Renal pelvis (tissue), 4 donors: Measurements from ENCODE around the gene CRMP1. TPM values are rescaled to one million over a fixed set of nuclear protein-coding genes. Genes with fewer than 3 reads are reported as not detected.

ENCODE experiments used
- DNase-seq: peaks from one replicate; pipeline ENCODE4 v3.0.0-alpha.2; 2013
- polyA plus RNA-seq, 3 donors: library from polyadenylated mRNA; unstranded; fragments of 120-200 nt; gene quantifications; one replicate each; pipeline ENCODE4 v1.2.1, GENCODE V29; 2013; ENCODE audit not compliant: insufficient read length in 3 of 3

Gene CRMP1
- polyA plus RNA-seq, 3 donors, result 49.1 to 66.6 (median 62.6) TPM

DNA sequence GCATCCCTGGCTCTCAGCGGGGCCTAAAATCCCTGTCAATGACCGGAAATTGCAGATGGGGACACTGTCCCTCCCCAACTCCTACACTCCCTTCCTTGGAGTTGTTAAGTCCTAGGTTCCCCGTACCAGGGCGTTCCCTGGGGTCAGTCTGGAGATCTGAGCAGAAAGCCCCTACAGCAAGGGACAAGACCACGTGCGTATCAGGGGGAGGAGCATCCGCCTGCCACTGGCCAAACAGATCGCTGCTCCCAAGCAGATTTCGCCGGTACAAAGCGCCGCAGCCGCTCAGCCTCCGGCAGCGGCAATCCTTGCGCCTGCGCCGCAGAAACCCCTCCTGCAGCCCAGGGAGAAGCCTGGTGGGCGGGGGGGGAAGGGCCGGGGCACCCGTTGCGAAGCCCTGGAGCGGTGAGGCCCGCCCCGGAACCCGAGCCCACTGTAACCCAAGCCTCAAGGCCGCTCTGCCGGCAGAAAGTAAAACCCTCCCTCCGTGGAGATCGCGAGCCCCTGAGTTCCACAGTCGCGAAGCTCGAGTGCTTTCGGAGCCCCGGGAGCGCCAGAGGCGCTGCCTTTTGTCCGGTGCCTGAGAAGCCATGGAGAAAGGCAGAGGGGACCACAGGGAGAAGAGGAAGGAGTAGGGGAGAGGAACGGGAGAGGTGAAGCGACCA lies 2.7 kb downstream of the CRMP1 start:
- peak; percentile 68 for DNase-seq

DNA sequence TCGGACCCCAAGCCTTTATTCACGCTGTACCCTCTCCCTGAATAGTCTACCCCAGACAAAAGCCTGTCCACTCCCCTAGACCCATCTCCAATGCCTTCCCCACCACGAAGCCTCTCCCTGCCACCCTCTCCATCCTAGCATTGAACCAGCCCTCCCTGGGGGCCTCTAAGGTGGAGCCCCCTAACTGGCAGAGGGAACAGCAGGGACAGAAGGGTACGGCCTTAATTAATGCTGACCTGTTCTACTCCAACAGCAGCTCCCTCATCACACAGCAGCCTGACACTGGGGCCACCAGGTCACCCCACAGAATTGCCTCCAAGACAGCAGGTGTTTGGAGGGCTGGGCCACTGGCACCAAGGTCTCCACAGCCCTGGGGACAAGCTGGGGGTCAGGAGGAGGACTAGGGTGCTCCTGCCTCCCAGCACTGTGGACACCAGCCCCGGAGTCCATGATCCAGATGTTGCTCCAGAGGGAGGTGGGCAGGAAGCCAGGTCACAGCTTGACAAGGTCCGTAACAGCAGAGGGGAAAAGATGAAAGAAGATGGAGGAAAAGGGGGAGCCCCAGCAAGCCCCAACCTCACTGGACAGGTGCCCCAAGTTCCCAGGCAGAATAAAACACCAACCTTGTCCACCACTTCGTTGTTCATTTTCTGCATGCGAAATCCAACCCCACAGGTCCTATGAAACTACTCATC lies 3.7 kb downstream of the CRMP1 start:
- DNase-seq, result no peak

DNA sequence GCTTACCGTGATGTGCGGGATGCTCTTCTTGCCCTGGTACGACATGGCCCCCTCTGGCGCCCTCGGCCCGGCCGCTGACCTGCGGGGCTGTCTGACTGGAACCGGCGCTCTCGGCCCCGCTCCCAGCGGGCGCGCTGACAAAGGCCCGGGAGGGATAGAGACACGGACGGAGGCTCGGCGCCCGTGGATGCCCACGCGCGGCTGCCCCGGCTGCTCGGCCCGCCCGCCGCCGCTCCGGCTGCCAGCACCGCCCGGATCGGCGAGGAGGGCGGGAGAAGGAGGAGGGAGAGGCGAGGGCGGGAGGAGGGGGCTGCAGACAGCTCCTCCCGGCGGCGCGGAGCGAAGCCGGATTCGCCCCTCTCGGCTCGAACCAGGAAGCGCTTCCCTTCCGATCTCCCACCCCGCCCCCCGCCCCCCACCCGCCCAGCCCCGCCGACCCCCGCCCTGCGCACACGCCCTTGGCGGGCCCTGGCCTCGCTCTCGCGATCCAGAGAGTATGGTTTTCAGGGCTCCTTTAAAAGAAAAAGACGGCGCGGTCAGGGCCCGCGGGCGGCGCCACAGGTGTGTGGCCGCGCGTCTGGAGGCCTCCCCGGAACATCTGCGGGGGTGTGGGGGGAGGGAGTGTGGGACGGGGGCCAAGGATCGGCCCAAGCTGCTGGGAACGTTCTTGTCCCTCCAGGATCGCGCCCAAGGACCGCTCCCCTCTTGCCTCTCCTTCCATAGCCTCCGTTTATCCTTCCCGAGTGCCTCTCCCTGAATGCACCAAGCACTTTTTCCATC lies 4.5 kb downstream of the CRMP1 start:
- DNase-seq, result no peak

DNA sequence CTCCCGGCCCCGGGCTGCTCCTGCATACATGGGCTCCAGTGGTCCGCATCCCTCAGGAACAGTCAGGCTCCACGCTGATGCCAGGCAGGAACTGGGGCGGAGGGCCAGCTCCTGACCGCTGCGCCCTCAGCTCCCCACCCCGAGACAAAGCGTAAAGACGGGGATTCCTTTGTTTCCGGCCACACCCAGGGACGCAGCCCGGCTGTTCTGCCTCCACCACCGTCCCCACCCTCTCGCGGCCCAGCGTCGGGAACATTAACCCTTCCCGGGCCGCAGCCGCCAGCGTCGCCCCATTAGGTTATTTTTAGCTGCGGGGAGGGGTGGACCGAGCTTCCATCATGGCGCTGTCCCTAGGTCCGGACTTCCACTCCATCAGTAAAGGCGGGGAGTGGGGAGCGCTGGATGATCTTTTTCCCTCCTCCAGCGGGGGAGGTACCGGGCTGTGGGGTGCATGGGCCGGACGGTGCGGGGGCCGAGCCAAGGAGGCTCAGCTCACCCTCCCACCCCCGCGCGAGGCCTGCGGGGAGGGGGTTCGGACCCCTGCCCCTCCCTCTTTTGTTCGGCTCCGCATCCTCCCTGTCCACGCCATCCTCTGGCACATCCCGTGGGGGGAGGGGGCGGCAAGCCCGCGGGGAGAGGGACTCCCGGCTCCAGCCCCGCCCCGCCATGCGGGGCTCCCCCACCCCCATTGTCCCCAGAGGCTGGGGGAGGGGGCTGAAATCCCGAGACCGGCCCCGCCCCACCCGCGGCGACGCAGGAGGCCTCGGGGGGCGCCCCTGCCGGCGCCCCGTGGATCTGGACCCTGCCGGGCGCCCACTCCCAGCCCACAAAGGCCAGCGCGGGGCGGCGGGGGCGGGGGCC lies 5.3 kb downstream of the CRMP1 start:
- peak; percentile 60 for DNase-seq

DNA sequence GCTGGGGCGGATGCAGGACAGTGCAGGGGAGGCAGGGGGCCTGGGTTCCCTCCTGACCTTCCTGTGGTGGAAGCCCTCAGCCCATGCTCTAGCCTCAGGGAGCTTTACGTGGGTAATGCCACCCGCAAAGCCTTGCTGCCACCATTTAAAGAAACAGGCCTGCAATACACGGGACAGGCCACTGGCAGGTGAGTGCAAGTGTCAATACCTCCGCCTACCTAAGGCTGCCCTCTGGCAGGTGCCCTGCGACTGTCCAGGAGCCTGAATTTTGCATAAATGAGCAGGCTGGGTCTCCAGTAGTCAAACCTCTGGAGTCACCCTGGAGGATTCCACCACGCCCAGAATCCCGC lies 5.9 kb downstream of the CRMP1 start:
- no peak for DNase-seq

DNA sequence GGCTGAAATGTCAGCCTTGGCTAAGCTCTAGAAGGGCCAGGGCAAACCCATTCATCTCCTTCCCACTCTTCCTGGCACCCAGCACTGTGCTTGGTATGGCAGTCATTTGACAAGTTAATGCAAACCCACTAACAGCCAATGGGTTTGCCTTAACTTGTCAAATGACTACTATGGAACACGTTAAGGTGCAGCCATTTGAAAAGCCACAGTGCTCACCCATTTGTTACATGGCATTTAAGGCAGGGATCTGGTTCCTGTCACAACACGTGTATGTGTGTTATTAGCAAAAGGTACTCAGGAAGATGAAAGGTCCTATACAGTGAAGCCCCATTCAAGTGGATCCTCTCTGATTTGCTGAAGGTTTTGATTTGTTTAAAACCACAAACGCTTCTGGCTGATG lies 7.2 kb downstream of the CRMP1 start:
- no peak for DNase-seq

DNA sequence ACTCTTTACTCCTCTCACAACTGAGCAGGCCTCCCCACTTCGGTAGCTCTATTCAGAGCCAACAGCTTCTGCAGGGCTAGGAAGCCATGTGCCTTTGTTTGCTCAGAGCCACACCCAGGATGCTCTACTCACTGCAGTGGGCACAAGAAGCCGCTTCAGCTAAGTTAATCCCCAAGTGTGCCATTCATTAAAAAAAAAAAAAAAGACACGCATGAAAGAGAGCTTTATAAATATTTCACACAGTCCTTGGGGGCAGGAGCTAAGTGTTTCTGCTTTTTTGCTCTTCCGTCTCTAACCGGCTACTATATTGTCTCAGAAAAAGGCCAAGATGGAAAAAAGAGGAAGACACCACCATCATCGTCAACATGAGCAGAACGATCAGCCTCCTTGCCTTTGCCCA lies 8.1 kb downstream of the CRMP1 start:
- no peak for DNase-seq

DNA sequence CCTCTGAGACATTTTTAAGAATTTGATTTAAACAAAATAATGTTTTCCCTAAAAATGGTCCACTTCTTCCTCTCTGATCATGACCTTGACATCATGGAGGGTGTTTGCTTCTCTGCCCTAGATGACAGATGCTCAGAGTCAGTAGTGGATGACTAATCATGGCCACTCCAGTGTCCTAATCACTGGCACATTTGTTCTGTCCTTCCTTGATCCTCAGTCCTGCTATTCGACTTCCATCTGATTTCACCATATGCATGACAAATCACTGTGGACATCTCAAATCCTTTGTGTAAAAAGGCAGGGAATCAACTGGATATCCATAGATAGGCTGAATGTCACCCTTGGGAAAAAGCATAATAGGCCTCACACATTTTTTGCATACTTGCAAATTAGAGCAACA lies 9.0 kb downstream of the CRMP1 start:
- no peak for DNase-seq

DNA sequence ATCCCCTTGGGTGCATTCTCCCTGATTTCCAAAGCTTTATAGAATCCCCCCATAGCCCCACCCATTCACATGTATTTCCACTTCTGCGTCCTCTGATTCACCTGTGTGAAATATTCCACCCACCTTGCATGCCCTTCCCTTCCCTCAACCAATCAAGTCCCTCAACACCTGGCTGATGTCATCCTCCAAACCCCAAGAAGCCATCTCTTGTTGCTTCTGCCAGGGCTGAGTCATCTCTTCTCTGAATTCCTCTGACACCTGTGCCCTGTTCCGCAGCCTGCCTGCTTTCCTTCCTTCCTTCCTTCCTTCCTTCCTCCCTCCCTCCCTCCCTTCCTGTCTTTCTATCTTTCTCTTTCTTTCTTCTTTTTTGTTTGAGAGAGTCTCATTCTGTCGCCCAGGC lies 9.9 kb downstream of the CRMP1 start:
- DNase-seq, result no peak

DNA sequence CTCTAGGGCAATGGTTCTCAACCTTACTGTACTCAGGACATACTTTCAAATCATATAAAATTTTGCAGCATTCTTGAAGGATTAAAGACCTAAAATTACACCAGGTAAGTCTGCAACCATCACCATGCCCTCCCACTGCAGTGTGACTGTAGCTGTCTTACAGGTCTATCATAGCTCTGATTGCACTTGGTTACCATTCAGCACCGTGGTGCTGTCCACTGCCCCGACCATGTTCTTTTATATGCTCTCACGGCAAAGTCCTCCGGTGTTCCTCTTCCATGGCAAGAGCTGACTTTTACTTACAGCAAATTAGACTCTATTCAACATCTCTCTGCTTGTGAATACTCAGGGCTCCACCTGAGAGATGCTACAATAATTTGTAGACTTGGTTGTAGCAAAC lies 11.5 kb downstream of the CRMP1 start:
- DNase-seq, result no peak

DNA sequence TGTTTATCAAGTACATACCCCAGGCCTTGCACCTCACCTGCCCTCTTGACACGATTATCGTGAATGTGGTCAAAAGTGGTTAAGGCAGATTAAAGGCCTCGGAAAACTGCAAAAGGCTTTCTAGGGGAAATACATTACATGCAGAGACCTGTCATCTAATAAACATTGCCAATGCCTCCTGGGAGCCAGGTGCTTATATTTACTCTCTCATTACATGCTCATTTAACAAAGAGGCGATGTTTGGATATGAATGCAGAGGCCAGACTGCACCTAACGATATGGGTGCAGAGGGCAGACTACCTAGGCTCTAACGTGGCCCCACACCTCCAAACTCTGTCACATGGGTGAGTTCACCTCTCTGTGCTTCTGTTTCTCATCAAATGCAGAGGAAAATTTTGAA lies 14.5 kb downstream of the CRMP1 start:
- DNase-seq, result no peak

DNA sequence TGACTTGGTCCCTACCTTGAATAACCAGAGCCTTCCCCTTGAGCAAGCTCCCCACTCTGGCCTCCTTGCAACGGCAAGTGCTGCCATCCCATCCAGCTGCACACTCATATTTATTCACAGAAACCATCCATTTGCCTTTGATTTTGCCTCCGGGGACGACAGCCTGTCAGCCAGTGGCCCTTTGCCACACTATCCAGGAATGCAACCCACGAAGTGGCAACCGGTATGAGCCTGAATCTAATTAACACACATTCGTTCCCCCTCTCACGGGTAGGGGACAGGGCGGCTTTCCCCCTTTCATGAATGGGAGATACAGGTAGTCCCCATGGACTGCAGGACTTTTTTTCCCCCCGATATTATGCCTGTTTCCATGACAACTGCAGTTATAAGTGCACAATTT lies 15.5 kb downstream of the CRMP1 start:
- DNase-seq, result no peak

DNA sequence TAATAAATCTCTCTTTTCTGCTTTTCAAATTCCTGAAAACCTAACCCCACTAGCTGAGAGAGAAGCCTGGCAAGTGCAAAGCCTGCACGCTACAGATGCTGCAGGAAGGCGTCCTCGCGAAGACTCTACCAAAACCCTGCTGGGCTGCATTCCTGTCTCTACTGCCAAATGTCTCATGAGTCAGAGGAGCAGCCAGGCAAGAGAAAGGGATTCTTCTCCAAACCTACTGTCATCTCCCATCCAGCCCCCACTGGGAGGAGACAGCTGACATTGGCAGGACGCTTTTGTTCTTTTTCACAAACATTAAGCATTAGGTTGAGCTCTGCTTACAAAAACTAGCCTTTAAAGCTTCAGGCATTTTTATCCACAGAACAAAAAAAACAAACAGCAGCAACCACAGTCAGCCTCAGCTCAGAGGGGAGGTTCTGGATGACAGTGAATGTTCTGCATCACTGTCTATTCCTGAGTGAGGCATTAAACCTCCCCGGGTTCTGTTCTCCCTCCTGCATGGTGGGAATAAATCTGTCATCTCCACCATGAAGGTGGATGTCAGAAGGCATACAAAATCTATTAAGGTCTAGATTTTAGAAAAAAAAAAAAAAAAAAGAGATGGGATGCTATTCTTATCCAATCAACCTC lies 18.0 kb downstream of the CRMP1 start:
- DNase-seq, result no peak

DNA sequence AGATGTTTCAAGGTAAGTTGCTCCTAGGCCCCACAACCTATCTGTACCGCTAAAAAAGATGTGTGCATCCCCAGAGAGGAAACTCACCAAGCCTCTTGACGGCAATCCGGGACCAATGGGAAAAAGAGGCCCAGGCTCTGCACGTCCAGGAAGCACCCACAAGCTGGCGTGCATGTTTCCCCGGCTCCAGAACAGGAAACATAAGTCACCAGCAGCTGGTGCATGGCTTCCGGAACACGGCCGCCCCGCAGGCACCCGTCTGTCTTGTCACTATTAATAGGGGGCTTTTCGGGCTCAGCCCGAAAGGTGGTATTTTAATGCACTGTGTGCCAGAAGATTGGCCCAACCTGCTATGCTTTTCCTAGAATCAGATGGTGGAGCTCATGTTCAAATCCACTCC lies 22.2 kb downstream of the CRMP1 start:
- no peak for DNase-seq

DNA sequence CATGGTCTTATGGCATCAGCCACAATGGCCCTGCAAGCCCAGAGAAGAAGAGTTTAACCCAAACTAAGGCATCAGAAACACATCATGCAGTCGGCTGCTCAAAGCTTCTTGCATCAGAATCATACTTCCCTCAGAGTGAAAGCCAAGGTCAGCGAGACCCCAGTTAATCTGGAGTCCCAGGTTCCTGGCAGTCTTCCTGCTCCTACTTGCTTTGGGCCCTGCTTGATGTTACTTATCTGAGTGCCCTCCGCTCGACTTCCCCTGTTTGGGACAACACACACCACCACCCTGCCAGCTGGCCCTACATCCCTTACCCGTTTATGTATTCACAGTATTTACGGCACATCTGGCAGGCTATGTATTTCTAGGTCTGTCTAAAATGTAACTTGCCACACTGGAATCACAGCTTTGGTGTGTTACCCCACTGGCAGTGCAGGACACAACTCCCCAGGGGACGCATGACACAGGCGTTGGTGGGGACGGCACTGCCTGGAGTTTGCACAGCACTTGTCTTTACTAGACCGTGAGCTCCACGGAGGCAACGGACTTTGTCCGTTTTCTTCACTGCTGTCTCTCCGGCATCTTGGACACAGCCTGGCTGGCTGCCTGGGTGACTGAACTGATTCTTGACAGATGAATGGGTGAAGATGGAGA lies 22.8 kb downstream of the CRMP1 start:
- no peak for DNase-seq

DNA sequence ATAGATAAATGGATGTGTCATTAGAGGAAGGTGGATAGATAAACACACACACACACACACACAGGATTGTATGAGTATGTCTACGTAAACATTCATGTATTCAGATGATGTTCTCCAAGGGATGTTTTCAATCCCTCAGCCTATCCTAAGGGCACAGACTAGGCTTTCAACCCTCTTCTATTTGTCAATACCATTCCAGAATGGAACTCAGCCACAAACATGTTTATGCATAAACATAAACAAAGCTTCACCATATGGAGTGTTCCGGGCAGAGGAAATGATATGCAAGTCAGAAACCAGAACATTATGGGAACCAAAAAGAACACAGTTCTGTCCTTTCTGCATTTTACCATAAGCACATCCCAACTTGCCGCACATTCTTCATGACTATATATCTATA lies 25.0 kb downstream of the CRMP1 start:
- DNase-seq, result no peak

DNA sequence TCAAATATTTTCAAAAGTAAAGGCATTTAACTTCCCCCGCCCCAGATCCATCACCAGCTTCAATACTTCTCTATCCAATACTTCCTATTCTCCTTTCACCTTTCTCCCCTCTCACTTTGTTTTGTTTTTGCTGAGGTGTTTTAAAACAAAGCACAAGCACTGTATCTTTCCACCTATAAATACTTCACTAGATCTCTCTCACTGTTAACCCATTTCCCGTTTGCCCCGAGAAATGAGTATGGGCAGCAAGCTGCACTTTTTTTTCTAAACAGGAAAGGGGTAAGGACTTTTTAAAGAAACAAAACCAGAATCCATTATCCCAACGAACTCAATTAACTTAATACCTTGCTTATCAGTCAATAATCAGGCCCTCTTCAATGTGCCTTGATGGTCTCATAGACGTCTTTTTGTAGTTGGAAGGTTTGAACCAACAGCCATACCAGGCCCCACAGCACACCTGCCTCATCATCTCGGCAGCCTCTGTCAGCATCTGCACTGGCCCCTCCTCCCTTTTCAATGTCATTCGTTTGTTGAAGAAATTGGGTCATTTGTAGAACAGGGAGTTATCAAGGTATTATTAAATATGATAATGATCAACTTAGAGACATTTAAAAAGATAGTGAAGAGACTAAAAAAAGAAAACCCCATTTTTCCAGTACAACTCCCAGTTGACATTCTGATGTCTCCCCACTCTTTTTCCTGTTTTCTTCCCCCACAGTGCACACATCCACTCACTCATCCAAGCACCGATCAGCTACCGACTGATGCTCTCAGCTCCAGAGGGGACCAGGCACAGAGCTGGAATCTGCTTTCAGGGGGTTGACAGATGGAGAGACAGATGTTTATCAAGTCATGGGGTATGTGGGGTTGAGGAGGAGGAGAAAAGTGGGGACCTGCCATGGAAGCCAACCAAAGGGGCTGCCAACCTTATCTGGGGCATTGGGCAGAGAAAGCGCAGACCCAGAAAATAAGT lies 25.8 kb downstream of the CRMP1 start:
- no peak for DNase-seq

DNA sequence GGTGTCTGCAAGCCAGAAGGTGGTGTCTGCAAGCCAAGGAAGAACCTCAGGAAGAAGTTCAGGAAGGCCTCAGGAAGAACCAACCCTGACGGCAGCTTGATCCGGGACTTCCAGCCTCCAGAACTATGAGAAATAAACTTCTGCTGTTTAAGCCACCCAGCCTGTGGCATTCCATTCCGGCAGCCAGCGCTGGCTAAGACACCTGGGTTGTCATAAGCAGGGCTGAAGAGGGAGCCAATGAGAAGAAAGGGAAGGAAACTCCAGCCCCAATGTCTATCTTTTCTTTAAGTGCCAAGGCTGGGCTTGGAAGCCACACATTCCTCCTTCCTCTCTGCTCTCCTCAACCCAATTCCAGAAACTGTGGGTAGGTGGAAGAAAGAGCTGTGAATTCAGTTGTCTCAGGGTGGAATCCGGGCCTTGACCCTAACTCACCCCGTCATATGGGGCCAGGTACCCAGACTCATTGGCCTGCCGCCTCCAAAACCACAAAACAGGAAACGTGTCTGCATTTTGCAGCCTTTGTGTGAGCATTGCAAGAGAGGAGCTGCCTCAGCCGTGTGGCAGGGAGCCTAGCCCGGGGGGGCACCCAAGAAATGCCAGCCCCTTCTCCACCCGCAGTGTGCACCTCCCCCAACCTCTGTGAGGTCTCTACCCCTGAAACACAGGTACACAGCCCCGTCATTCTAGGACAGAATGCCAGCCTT lies 26.8 kb downstream of the CRMP1 start:
- DNase-seq, result no peak

DNA sequence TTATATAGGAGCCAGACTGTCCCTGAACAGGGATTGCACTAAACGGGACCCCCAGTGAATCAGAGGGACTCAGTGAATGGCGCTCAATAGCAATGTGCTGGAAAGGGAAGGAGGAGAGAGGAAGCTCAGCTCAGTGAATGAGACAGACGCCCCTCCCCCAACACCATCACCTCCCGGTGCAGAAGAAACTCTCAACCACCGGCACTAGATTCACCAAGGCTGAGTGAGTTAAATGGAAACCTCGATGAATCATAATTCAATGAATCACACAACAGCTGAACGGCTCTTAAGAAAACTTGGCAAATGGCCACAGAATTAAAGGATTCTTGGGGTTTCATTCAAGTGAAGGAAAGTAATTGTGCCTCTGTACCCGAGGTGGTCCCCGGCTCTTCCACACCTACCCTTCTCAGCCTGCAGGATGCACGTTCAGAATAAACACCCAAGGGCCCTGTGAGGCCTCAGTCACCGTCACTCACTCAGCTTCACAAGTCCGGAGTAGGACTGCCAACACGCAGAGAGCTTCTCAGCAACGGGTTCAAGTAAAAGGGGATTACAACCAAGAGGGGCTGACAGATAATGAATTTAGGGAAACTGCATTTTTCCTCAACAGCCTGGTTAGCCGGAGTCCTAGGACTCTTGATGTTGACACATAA lies 29.3 kb downstream of the CRMP1 start:
- no peak for DNase-seq
